Stimulated activated CD4-positive, alpha-beta T cell treated with anti-CD3 and anti-CD28 coated beads, Interleukin-15, amount 100 ng/mL, for 24 hours (primary cell): ENCODE results near the gene BRINP2.
A peak's percentile ranks its signal among the peaks of the same experiment; 100 is the strongest.

Experiments used
- DNase-seq: peaks from one replicate; pipeline ENCODE4 v3.0.0-alpha.2; 2020

Gene BRINP2

GRCh38 chr1:177164380-177165068, 6.2 kb upstream of the BRINP2 start, which contains the start of gene ASTN1:
Gene ASTN1, minus strand, starts transcription at chr1:177164712. Its CDS starts 36 bp downstream, at chr1:177164676.
- DNase-seq: no peak

GRCh38 chr1:177165069-177165439, 5.7 kb upstream of the BRINP2 start:
- DNase-seq: no peak

GRCh38 chr1:177171536-177172123, 872 bp downstream of the BRINP2 start:
- no peak for DNase-seq

- no peak for DNase-seq
Observed at GRCh38 chr1:177172272-177172671, 1.5 kb downstream of the BRINP2 start.

GRCh38 chr1:177172866-177173265, 2.1 kb downstream of the BRINP2 start:
- no peak for DNase-seq

- no peak for DNase-seq
Observed at GRCh38 chr1:177173976-177174375, 3.2 kb downstream of the BRINP2 start.

- DNase-seq: no peak
Observed at GRCh38 chr1:177174921-177175634, 4.3 kb downstream of the BRINP2 start.

GRCh38 chr1:177181280-177181630, 10.5 kb downstream of the BRINP2 start:
- no peak for DNase-seq

- DNase-seq: peak; percentile 60
Observed at GRCh38 chr1:177181631-177182291, 11.0 kb downstream of the BRINP2 start.

- DNase-seq: no peak
Observed at GRCh38 chr1:177183836-177184235, 13.1 kb downstream of the BRINP2 start.

- DNase-seq: no peak
Observed at GRCh38 chr1:177185209-177185608, 14.5 kb downstream of the BRINP2 start.

- DNase-seq: no peak
Observed at GRCh38 chr1:177186639-177187038, 15.9 kb downstream of the BRINP2 start.

GRCh38 chr1:177190308-177190970, 19.7 kb downstream of the BRINP2 start:
- DNase-seq: no peak

- DNase-seq: no peak
Observed at GRCh38 chr1:177198243-177198642, 27.5 kb downstream of the BRINP2 start.

- DNase-seq: no peak
Observed at GRCh38 chr1:177200290-177200689, 29.5 kb downstream of the BRINP2 start.

- no peak for DNase-seq
Observed at GRCh38 chr1:177206831-177207355, 36.1 kb downstream of the BRINP2 start.

GRCh38 chr1:177208920-177209319, 38.2 kb downstream of the BRINP2 start:
- DNase-seq: no peak

GRCh38 chr1:177209357-177209756, 38.6 kb downstream of the BRINP2 start:
- DNase-seq: no peak

- DNase-seq: no peak
Observed at GRCh38 chr1:177210071-177210470, 39.3 kb downstream of the BRINP2 start.

- DNase-seq: no peak
Observed at GRCh38 chr1:177211231-177211630, 40.5 kb downstream of the BRINP2 start.

GRCh38 chr1:177216587-177217202, 45.9 kb downstream of the BRINP2 start:
- DNase-seq: no peak
